T-helper 1 cell treated with Interleukin-12 subunit alpha and Interleukin-12 subunit beta and Interleukin-4 antibody, amounts not matched to agents 30 μg/mL and 1 μg/mL, for 36 hours (primary cell): ENCODE results near the gene HTR3E.
A peak's percentile ranks its signal among the peaks of the same experiment; 100 is the strongest.

Experiments used
- H3K27ac Mint-ChIP-seq: one replicate; pipeline ENCODE4 v1.8.0; 2021; ENCODE audit warnings: mild to moderate bottlenecking, mixed read lengths
- H3K27me3 Mint-ChIP-seq: one replicate; pipeline ENCODE4 v1.8.0; 2021; ENCODE audit warnings: low read depth, mixed read lengths
- H3K36me3 Mint-ChIP-seq: one replicate; pipeline ENCODE4 v1.8.0; 2021; ENCODE audit warnings: low read depth, mixed read lengths
- H3K4me1 Mint-ChIP-seq: one replicate; pipeline ENCODE4 v1.8.0; 2021; ENCODE audit warnings: low read depth, mixed read lengths
- H3K4me3 Mint-ChIP-seq: one replicate; pipeline ENCODE4 v1.8.0; 2021; ENCODE audit warnings: mild to moderate bottlenecking, moderate library complexity, mixed read lengths
- H3K9me3 Mint-ChIP-seq: one replicate; pipeline ENCODE4 v1.8.0; 2021; ENCODE audit warnings: mixed read lengths

HTR3E gene

GRCh38 chr3:184155644-184156521, 59.0 kb downstream of the HTR3E start:
- Mint-ChIP-seq H3K4me1 (peaks cover 20% of the 10 kb centered on the region), H3K27me3 (no peaks in the 10 kb centered on the region), H3K4me3 (peak overlapping the region; percentile 92), H3K9me3 (no peaks in the 10 kb centered on the region), H3K36me3 (peaks cover 1% of the 10 kb centered on the region), H3K27ac (peak overlapping the region; percentile 80)

- Mint-ChIP-seq H3K27ac (peak overlapping the region; percentile 80), H3K27me3 (no peaks in the 10 kb centered on the region), H3K4me1 (peaks cover 20% of the 10 kb centered on the region), H3K36me3 (peaks cover 1% of the 10 kb centered on the region), H3K4me3 (peak overlapping the region; percentile 92), H3K9me3 (no peaks in the 10 kb centered on the region)
These were observed 59.7 kb downstream of the HTR3E start for GRCh38 chr3:184156522-184156955.
